HS-27A (cell line): Measurements from ENCODE around the gene CD248.

ENCODE experiments used
- DNase-seq: peaks from one replicate; pipeline ENCODE4 v3.0.0-alpha.2; 2012; ENCODE audit warnings: low read depth, missing footprints

Gene CD248

DNA sequence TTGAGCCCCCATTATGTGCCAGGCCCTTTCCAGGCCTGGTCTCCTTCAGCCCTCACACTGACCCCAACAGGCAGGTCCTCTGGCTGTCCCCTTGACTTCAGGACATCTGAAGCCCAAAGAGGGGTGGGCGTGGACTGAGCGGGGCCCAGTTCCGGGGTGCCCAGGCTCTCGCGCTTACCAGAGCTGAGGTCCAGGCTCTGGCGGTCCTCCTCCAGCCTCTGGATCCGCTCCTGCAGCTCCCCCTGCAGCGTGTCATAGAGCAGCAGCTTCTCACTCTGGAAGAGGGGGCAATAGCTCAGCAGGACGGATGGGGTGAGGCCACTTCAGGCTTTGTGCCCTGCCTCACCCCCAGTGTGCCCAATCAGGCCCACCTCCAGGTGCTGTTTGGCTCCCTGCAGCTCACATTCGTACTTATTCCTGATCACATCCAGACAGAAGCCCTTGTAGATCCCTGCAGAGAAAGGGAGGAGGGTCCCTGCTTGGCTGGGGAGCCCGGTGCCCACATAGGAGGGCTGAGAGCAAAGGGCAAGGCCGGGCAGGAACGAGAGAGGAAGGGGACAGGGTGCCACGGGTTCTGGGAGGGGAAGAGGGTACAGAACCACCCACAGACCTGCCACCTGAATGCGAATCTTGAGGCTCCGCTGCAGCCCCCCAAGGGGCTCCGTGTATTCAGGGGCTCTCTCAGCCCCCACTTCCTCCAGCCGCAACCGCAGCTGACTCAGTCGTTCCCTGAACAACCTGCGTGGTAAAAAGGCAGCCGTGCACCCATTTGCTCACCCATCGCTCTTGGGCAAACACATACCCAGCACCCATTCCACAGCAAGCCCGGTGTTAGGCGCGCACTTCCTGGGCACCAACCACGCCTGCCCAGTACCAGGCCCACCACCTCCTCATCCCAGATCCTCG lies 24.0 kb upstream of the CD248 start:
- DNase-seq: no peak

DNA sequence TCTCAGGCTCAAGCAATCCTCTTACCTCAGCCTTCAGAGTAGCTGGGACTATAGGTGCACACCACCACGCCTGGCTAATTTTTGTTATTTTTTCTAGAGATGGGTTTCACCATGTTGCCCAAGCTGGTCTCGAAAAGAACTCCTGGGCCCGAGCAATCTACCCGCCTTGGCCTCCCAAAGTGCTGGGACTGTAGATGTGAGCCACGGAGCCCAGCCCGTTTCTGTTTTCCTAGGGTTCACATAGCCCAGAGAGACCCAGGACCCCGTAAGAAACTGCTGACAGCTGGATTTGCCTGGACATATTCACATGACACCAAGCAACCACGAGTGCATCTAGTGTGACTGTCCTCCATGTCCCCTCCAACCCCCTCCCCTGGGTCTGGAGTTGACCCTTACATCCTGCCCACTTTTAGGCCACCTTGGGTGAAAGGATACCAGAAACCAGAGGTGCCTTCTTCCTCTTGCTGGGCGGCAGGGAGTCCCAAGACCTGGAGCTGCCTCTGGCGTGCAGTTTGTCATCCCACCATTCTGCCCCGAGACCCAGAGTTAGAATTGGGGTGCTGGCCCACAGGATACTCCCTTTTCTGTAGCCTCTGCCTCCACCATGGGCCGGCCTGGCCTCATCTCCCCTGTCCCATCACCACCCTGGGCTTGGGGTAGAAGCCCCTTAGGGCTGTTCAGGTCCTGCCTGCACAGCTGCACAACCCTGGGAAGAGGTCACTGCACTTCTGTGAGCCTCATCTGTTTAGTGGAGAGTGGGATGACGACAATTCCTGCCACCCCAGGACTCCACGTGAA lies 23.0 kb upstream of the CD248 start:
- DNase-seq: no peak

- DNase-seq: no peak
Measured at GRCh38 chr11:66339162-66339675, 22.4 kb upstream of the CD248 start.

DNA sequence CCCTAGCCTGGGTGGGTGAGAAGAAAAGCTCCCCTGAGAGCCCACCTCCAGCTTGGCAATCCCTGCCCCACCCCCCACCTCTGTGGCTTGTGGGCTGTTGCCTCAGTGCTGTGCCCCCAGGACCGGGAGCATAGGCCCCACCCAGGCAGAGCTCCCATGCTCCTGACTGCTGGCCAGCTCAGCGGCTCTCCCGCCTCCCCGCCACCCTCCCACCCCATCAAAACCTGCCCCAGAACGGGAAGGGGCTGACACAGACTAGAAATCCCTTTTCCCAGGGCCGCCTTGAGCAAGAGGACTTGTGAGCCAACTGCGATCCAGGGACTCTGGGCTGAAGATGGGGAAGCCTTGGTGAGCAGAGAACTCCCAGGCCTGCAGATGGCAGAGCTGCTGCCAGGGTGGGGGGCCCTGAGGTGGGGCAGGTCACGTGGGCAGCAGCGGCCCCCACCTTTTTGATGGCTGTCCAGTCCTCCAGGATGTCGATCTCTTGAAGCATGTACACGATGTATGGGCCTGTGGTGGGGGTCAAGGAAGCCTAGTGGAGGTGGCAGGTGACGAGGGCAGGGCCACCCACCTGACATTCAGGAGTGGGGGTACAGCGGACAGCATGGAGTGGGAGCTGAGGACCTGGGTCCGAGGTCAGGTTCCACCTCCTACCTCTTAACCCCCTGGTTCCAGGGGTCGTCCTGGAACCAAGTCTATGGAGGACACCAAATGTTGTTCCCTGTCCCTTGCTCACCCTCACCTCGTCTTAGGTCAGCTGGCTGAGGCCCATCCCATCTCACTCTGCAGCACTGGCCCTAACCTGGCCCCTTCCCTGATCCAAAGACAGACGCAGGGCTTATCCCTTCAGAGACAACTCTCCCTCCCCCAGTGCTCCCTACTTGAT lies 21.7 kb upstream of the CD248 start:
- DNase-seq: no peak

GRCh38 chr11:66337103-66337899 lies 20.5 kb upstream of the CD248 start:
- no peak for DNase-seq

DNA sequence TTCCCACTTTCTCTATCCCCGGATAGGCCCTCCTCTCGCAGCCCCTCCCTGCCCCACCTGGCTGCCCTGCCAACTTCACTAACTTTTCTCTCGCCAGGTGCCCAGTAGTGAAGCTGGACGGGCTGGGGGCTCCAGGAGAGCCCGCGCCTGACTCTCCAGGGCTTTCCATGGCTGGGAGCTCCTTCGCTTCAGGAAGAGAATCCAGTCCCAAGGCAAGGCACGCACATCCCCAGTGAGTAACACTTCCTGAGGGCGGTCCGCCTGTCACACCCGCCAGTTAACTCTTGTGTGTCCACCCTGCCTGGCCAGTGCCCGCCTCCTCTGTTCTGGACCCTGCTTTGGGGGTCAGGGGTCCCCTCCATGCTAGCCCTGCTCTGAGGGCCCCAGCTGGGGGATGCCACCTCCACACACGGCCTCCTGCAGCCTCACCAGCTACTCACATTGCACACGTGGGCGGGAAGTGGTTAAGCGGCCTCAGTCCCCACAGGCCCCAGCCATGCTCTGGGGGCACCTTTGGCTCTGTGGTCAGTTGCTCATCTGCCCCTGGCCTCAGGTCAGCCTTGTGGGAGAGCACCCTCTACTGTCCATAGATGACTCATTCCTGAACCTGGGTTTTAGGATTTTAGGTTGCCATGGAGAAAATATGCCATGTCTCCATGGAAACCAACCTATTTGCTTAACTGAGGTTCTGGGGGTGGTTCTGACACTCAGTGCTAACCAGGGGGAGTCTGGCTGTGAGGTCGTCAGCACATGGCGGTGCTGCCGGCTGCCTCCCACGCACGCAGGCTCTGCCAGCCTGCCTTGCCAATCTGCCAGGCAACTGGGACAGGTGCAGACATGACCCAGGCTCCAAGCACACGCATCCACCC lies 19.6 kb upstream of the CD248 start, which contains the start of gene RIN1:
Gene RIN1, minus strand, starts transcription at position 201 of the 869 bp plus-strand sequence. Its CDS starts 32 bp downstream, at position 169.
- DNase-seq: peak; percentile 98

DNA sequence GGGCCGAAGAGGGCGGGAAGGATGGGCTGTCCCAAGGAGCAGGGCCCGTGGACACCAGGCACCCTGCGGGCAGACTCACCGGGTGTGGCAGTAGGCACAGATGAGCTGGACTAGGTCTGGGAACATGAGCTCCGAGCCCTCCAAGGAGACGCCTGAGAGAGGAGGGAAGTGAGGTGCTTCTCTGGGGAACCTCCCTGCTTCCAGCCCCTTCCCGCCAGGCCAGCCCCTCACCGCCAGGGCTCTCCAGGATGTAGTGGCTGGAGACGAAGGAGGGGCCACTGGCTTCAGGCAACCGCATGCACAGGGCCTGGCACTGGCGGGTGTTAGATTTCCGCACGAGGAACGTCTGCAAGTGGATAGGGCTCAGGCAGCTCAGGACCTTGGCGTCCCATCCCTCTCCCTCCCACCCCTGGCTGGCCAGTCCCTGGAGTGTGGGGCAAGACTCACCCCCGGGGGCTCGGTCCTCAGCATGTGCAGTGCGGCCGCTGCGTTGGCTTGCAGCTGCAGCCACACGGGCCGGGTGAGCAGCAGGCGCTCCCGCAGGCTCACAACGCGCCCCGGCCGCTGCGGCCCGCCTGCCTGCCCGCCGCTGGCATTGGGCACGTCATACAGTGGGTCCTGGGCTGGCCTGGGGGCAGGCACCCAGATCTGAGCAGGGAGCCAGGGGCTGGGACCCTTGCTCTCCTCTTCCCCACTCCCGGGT lies 18.8 kb upstream of the CD248 start:
- DNase-seq: no peak

GRCh38 chr11:66334605-66335442 lies 18.0 kb upstream of the CD248 start:
- no peak for DNase-seq

DNA sequence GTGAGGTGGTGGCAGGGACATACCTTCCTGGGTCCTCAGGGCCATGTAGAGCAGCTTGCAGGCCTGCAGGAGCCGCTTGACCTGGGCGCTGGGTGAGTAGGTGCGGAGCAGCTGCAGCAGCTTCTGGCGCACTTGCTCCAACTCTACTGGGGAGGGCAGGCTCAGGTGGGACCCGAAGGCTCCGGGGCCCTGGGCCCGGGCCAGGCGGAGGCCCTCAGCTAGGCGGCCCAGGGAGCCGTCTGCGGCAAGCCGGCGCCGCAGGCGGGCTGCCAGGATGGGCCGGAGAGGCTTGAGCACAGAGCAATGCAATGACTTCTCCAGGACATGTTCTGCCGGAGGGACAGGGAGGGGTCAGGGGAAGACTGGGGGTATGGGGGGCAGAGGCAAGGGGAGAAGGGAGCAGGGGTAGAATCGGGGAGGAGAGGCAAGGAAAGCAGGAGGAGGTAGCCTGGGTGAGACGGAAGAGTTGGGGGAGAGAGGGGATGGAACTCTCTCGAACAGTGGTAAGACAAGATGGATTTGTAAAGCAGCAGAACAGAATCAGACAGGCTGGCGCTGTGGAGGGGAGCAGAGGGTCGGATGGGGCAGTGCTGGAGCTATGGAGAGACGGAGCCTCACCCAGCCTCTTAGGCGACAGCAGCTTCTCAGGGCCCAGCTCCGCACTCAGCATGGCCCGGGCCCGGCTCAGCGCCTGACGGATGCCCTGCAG lies 17.2 kb upstream of the CD248 start:
- DNase-seq: no peak

DNA sequence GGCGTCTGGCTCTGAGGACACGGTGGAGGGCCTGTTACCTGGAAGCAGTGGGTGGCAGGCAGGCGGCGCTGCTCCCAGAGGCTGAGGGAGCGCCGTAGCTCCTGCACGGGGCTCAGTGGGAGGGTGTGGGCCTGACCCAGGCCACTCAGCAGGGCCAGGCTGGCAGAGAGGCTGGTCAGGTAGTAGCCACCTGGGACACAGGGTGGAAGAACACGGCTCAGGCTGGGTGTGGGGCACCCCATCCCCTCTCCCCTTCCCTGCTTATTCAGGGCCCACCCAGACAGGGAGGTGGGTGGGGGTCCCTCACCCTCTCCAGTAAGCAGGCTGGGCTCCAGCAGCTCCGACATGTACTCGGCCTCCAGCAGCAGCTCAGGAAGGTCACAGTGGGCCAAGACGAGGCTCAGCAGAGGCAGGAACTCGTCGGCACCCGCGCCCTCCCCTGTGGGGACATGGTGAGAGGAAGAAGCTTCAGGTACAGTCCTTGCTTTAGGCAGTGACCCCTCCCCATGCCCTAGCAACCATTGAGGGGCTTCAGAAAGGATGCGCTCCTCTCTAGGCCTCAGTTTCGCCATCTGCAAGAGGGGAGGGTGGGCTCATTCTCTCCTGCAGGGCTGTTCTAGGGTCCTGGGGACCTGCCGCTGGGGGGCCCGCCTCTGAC lies 16.5 kb upstream of the CD248 start:
- DNase-seq: no peak

GRCh38 chr11:66332371-66333219 lies 15.8 kb upstream of the CD248 start:
- no peak for DNase-seq

DNA sequence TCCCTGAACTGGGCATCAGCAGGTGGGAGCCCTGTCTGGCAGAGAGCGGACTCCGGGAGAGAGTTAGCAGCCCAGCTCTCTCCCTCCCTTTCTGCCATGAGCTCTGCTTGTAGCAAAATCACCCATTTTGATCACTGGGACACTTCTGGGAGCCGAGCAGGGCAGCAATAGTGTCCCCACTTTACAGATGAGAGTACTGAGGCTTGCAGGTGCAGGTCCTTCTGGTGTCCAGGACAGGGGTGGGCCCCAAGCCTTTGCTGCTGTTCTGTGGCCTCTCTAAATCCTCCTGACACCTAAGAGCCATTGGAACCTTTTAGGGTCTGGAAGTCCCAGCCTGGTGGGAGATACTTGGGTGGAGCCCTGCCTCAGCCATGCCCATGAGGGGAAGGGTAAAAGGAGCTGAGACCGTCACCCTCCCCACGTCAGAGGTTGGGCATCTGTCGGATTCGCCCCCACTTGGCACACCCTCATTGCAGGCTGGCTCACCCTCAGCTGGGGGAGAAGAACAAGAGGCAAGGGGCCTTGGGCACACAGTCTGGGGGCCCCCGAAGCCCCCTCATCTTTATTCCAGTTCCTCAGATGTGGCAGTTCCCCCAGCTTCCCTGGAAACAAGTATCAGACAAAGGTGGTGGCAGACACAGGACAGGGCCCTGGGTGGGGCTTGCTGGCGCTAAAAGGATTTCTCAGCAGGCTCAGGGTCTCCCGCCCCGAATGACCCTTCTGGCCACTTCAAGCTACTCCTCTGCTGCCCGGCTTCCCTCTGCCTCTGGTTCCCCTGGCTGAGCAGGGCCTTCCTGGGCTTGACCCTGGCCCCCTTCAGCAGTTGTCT lies 14.9 kb upstream of the CD248 start:
- DNase-seq: no peak

DNA sequence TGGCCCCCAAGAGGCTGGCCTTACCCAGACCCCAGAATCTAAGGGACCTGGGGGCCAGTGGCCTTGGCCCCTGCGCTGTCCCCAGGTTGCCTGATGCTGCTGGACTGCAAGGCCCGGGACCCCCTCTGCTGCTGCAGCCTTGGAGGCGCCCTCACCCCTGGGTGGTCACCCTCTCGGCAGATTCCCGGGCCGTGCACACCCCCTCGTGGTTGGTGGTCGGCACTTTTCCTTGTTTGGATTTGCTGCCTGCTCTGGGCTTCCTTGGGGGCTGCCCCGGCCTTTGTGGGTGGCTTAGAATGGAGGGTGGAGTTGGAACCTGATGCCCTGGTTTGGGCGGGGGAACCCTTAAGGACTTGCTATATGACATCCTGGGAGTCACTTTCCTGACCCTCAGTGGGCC lies 14.1 kb upstream of the CD248 start:
- no peak for DNase-seq

DNA sequence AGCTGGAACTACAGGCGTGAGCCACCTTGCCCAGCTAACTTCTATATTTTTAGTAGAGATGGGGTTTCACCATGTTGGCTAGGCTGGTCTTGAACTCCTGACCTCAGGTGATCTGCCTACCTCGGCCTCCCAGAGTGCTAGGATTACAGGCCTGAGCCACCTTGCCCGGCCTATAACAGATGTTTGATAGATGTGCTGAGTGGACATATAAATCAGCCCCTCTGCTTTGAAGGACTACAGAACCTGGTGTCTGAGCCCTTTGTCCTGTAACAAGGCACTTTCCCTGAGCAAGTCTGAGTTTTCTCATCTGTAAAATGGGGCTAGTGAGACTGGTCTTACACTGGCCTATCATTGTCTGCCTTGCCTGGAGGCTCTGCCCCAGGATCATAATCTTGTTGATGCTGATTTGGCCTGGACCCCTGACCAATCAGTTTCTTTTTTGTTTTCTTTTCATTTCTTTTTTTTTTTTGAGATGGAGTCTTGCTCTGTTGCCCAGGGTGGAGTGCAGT lies 12.4 kb upstream of the CD248 start:
- no peak for DNase-seq
